DMS 273 treated with DMSO at 0.1 percent for 48 hours (cell line): ENCODE results near the gene EIF4G1.

Experiments
- DNase-seq: peaks from one replicate; lab custom pipeline; 2025; lab: John Stamatoyannopoulos, UW

The EIF4G1 gene

GRCh38 chr3:184350618-184351017 lies 36.2 kb downstream of the EIF4G1 start:
- DNase-seq = no peak

GRCh38 chr3:184351511-184352148 lies 37.2 kb downstream of the EIF4G1 start:
- no peak for DNase-seq

GRCh38 chr3:184352149-184352785 lies 37.9 kb downstream of the EIF4G1 start:
- no peak for DNase-seq

GRCh38 chr3:184352897-184353545 lies 38.6 kb downstream of the EIF4G1 start:
- no peak for DNase-seq

- DNase-seq = no peak
Observed at GRCh38 chr3:184353546-184353941, 39.1 kb downstream of the EIF4G1 start.

- DNase-seq = no peak
Observed at GRCh38 chr3:184354121-184354728, 39.8 kb downstream of the EIF4G1 start.

- no peak for DNase-seq
Observed at GRCh38 chr3:184354754-184355153, 40.3 kb downstream of the EIF4G1 start.

- DNase-seq = no peak
Observed at GRCh38 chr3:184355261-184356040, 41.0 kb downstream of the EIF4G1 start.

GRCh38 chr3:184357248-184358123 lies 43.1 kb downstream of the EIF4G1 start:
- DNase-seq = no peak

GRCh38 chr3:184358124-184358767 lies 43.8 kb downstream of the EIF4G1 start:
- no peak for DNase-seq

GRCh38 chr3:184358921-184359350 lies 44.5 kb downstream of the EIF4G1 start:
- DNase-seq = no peak

GRCh38 chr3:184359610-184360009 lies 45.2 kb downstream of the EIF4G1 start:
- DNase-seq = no peak

GRCh38 chr3:184360070-184360928 lies 45.9 kb downstream of the EIF4G1 start:
- no peak for DNase-seq

GRCh38 chr3:184360929-184361531 lies 46.6 kb downstream of the EIF4G1 start:
- no peak for DNase-seq

GRCh38 chr3:184361532-184361931 lies 47.1 kb downstream of the EIF4G1 start, which contains the start of the genes CLCN2 and POLR2H:
TSS of gene CLCN2 (minus strand) at chr3:184361605. CDS start at chr3:184361479, 126 bp downstream.
TSS of gene POLR2H (plus strand) at chr3:184361710. CDS start at chr3:184363493, 1,783 bp downstream.
- DNase-seq = peak; percentile 40

- peak; percentile 88 for DNase-seq
Observed at GRCh38 chr3:184361932-184362667, 47.7 kb downstream of the EIF4G1 start.

GRCh38 chr3:184362668-184363546 lies 48.5 kb downstream of the EIF4G1 start:
- peak; percentile 99 for DNase-seq
